ENCODE results near the gene DZIP3. TPM values are rescaled to one million over a fixed set of nuclear protein-coding genes. Genes with fewer than 3 reads are reported as not detected.

The DZIP3 gene
- total and polyA plus RNA-seq, 10 of the 15 experiments (the other 5 are each of a cell fraction or from before 2014, with no cell fraction given): 4.3 to 15.6 (median 9.2) TPM

- DNase-seq (ENCODE audit: low read depth, low spot score): no peak
- SMC1A ChIA-PET (ENCODE audit: uncharacterized antibody, unreplicated experiment): no interaction called here
- FAIRE-seq: no peak
- ATAC-seq: no peak
- H4K20me1 ChIP-seq (ENCODE audit: control insufficient read depth, insufficient read depth): no peaks in the 10 kb centered on the region
- intact Hi-C loops (cut with micrococcal nuclease; ENCODE audit: unreplicated experiment): no loop called here
- no peaks in the 10 kb centered on the region for H3K79me2 ChIP-seq (ENCODE audit: control insufficient read depth, insufficient read depth, low read length)
- in situ Hi-C loops (cut with MboI): no loop called here
- H3K36me3 ChIP-seq (ENCODE audit: control insufficient read depth in 2 of 2, insufficient read depth in 2 of 2, low read length in 1 of 2): no peaks in the 10 kb centered on the region; a peak in 1 of 4 replicates
- RAD21 ChIA-PET (ENCODE audit: unreplicated experiment): no interaction called here
- H3K27me3 ChIP-seq (replicated peaks in 1 of 2; ENCODE audit: control insufficient read depth in 2 of 2, insufficient read depth in 2 of 2, low read length in 1 of 2): no peaks in the 10 kb centered on the region
- H3K4me2 ChIP-seq (ENCODE audit: control insufficient read depth, insufficient read depth): no peak overlapping the region
- no peak overlapping the region for H3K4me3 ChIP-seq
- CTCF ChIA-PET: no interaction called here
- H3K9me3 ChIP-seq (replicated peaks; ENCODE audit: control insufficient read depth, insufficient read depth, low read length): no peaks in the 10 kb centered on the region; the same call in 2 of the 3 replicates
- TF ChIP-seq CBX3 (IDR thresholded peaks at IDR 0.05; ENCODE audit: borderline replicate concordance, low read depth): no peak
- TF ChIP-seq IRF4 (IDR thresholded peaks at IDR 0.05; ENCODE audit: low read depth, low read length): no peak
- WGBS (ENCODE audit: insufficient coverage, insufficient replicate concordance, low lambda C conversion rate, missing lambda C conversion rate): 88% methylated on average over 1 of the region's 1 CpG
- no peak overlapping the region for H2AFZ ChIP-seq (ENCODE audit: control insufficient read depth, low read depth, low read length)
- BruUV-seq (replicated peaks): no TSS peak
- no peak overlapping the region for H3K27ac ChIP-seq (ENCODE audit: control insufficient read depth, insufficient read depth)
- no peaks in the 10 kb centered on the region for H3K4me1 ChIP-seq (ENCODE audit: control insufficient read depth, insufficient read depth, low read length)
- H3K9ac ChIP-seq (ENCODE audit: control insufficient read depth, insufficient read depth, low read length): no peak overlapping the region
- POLR2A ChIA-PET: no interaction called here
Measured at GRCh38 chr3:108698461-108698860, 108.9 kb downstream of the DZIP3 start.

- no peak overlapping the region for H3K9ac ChIP-seq (ENCODE audit: control insufficient read depth, insufficient read depth, low read length)
- intact Hi-C loops (cut with micrococcal nuclease; ENCODE audit: unreplicated experiment) (no loop called here), in situ Hi-C loops (cut with MboI) (no loop called here)
- H3K79me2 ChIP-seq (ENCODE audit: control insufficient read depth, insufficient read depth, low read length): no peaks in the 10 kb centered on the region
- ChIA-PET SMC1A (ENCODE audit: uncharacterized antibody, unreplicated experiment) (interaction anchor here (0.7 kb wide), 1 partner anchor 101 kb away, joined by 3 read pairs; no protein-coding TSS in a partner anchor), CTCF (no interaction called here), POLR2A (no interaction called here), RAD21 (ENCODE audit: unreplicated experiment) (no interaction called here)
- ATAC-seq (no peak), FAIRE-seq (no peak), DNase-seq (ENCODE audit: low read depth, low spot score) (no peak)
- WGBS (ENCODE audit: insufficient coverage, insufficient replicate concordance, low lambda C conversion rate, missing lambda C conversion rate): 25% methylated on average over 1 of the region's 1 CpG
- H3K27ac ChIP-seq (ENCODE audit: control insufficient read depth, insufficient read depth): no peak overlapping the region
- H2AFZ ChIP-seq (ENCODE audit: control insufficient read depth, low read depth, low read length): no peak overlapping the region
- H4K20me1 ChIP-seq (ENCODE audit: control insufficient read depth, insufficient read depth): no peaks in the 10 kb centered on the region
- H3K27me3 ChIP-seq (replicated peaks in 1 of 2; ENCODE audit: control insufficient read depth in 2 of 2, insufficient read depth in 2 of 2, low read length in 1 of 2): no peaks in the 10 kb centered on the region
- H3K9me3 ChIP-seq (replicated peaks; ENCODE audit: control insufficient read depth, insufficient read depth, low read length): no peaks in the 10 kb centered on the region
- H3K4me3 ChIP-seq: no peak overlapping the region
- no peak overlapping the region for H3K4me2 ChIP-seq (ENCODE audit: control insufficient read depth, insufficient read depth)
- H3K4me1 ChIP-seq (ENCODE audit: control insufficient read depth, insufficient read depth, low read length): no peaks in the 10 kb centered on the region
- H3K36me3 ChIP-seq (ENCODE audit: control insufficient read depth in 2 of 2, insufficient read depth in 2 of 2, low read length in 1 of 2): no peaks in the 10 kb centered on the region
- no TSS peak for BruUV-seq (replicated peaks)
- TF ChIP-seq TCF12 (IDR thresholded peaks at IDR 0.05; ENCODE audit: low read depth, low read length) (no peak), NFXL1 (IDR thresholded peaks at IDR 0.05; ENCODE audit: borderline replicate concordance) (no peak), POU2F2 (IDR thresholded peaks at IDR 0.05; ENCODE audit: borderline replicate concordance, low read depth, low read length) (no peak), E4F1 (IDR thresholded peaks at IDR 0.05; ENCODE audit: borderline replicate concordance, partially characterized antibody) (no peak), ZNF622 (IDR thresholded peaks at IDR 0.05) (no peak), HCFC1 (IDR thresholded peaks at IDR 0.05; ENCODE audit: low read length) (no peak), EP300 (IDR thresholded peaks at IDR 0.05; ENCODE audit: borderline replicate concordance in 1 of 2, control insufficient read depth in 1 of 2, low read depth in 2 of 2, low read length in 2 of 2) (no peak), RBBP5 (conservative IDR thresholded peaks at IDR 0.05) (no peak), FOXK2 (IDR thresholded peaks at IDR 0.05) (no peak), SREBF2 (IDR thresholded peaks at IDR 0.05; ENCODE audit: low read length) (no peak), TCF7 (IDR thresholded peaks at IDR 0.05; ENCODE audit: borderline replicate concordance) (no peak), TBL1XR1 (IDR thresholded peaks at IDR 0.05; ENCODE audit: low read depth, low read length) (no peak)
- TF ChIP-seq, protein P1, sequence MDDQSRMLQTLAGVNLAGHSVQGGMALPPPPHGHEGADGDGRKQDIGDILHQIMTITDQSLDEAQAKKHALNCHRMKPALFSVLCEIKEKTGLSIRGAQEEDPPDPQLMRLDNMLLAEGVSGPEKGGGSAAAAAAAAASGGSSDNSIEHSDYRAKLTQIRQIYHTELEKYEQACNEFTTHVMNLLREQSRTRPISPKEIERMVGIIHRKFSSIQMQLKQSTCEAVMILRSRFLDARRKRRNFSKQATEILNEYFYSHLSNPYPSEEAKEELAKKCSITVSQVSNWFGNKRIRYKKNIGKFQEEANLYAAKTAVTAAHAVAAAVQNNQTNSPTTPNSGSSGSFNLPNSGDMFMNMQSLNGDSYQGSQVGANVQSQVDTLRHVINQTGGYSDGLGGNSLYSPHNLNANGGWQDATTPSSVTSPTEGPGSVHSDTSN (IDR thresholded peaks at IDR 0.05; ENCODE audit: insufficient replicate concordance, low read depth, low read length): no peak
Measured at GRCh38 chr3:108705045-108705444, 115.5 kb downstream of the DZIP3 start.
